Measurements from ENCODE around the gene DBN1. TPM values are rescaled to one million over a fixed set of nuclear protein-coding genes. Genes with fewer than 3 reads are reported as not detected.

DBN1 gene
- polyA plus RNA-seq, 2 of the 4 experiments (the other 2 are of a cell fraction), result 47.7 to 107 TPM

DNA sequence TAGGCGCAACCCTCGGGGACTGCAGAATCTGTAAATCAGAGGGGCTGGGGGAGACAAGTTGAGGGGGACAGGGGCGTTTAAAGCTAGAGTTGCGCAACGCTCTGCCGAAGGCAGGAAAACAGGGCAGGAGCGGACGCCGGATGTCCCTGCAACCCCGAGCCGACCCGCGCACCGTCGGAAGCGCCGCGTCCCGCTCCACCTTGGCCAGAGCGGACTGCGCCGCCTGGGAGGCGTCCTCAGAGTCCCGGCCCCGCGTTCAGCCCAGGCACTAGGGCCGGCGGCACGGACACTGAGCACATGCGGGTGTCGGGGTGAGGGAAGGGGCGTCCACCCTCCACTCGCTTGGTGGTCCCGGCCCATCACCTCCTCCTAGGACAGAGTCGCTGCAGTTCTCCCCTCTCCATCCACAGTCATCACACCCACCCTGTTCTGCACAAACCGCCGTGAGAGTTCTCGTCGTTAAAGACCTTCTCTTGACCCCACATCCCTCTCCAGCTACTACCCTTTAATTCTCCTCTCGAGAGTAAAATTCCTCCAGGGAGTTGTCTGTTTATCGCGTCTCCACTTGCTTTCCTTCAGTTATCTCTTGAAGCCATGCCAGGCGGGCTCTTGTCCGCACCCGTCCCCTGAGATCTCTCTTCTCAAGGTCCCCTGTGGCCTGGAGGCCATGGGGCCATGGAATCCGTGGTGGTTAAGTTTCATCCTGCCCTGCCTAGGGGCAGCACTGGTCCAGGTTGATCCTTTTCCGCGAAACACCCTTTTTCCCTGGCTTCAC is 24.8 kb upstream of the DBN1 start:
- H3K4me3 ChIP-seq, result peak overlapping the region; percentile 63
- FAIRE-seq (no peak), DNase-seq (ENCODE audit: low read depth in 1 of 2, low spot score in 1 of 2) (no peak), ATAC-seq (no peak; a peak in 1 of 6 replicates)
- H3K27ac ChIP-seq, result peak overlapping the region; percentile 65 to 95
- TF ChIP-seq RAD21 (conservative IDR thresholded peaks at IDR 0.05 in 1 of 2, IDR thresholded peaks at IDR 0.05 in 1 of 2) (no peak), KDM1A (IDR thresholded peaks at IDR 0.05; ENCODE audit: low read depth) (peak; percentile 10; the same call in 1 of the 2 replicates), JUN (IDR thresholded peaks at IDR 0.05) (no peak), CEBPB (IDR thresholded peaks at IDR 0.05) (peak; percentile 88 to 94), ESRRA (IDR thresholded peaks at IDR 0.05; ENCODE audit: borderline replicate concordance, low read length) (no peak), NFE2L2 (conservative IDR thresholded peaks at IDR 0.05; ENCODE audit: low read length) (no peak), FOSL2 (IDR thresholded peaks at IDR 0.05) (no peak), FOSL2 (CRISPR knock-in tag; IDR thresholded peaks at IDR 0.05) (0 out of 2 replicates have a peak, but pooled peaks have one; percentile 2)
- TF ChIP-seq, protein P1, sequence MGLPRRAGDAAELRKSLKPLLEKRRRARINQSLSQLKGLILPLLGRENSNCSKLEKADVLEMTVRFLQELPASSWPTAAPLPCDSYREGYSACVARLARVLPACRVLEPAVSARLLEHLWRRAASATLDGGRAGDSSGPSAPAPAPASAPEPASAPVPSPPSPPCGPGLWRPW (IDR thresholded peaks at IDR 0.05), result no peak
- TF ChIP-seq, protein P2, sequence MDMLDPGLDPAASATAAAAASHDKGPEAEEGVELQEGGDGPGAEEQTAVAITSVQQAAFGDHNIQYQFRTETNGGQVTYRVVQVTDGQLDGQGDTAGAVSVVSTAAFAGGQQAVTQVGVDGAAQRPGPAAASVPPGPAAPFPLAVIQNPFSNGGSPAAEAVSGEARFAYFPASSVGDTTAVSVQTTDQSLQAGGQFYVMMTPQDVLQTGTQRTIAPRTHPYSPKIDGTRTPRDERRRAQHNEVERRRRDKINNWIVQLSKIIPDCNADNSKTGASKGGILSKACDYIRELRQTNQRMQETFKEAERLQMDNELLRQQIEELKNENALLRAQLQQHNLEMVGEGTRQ (IDR thresholded peaks at IDR 0.05), result no peak
- H3K9me3 ChIP-seq, result no peaks in the 10 kb centered on the region
- WGBS (ENCODE audit: missing lambda C conversion rate), result 71% methylated on average over 23 of the region's 48 CpGs
- H3K4me1 ChIP-seq, result peaks cover 43% of the 10 kb centered on the region
- POLR2A ChIA-PET, result interaction anchor here (0.6 to 2.0 kb wide), 14 partner anchors 10 to 128 kb away, joined by 3 to 9 read pairs (median 4); partner anchors contain the start of genes DBN1, DDX41 and TMED9
- H3K4me2 ChIP-seq, result peak overlapping the region; percentile 98
- CTCF ChIA-PET, result interaction anchor here (0.7 to 18.1 kb wide), 10 partner anchors 8 to 109 kb away, joined by 3 to 354 read pairs (median 6); partner anchors contain the start of genes PFN3 and PRR7

DNA sequence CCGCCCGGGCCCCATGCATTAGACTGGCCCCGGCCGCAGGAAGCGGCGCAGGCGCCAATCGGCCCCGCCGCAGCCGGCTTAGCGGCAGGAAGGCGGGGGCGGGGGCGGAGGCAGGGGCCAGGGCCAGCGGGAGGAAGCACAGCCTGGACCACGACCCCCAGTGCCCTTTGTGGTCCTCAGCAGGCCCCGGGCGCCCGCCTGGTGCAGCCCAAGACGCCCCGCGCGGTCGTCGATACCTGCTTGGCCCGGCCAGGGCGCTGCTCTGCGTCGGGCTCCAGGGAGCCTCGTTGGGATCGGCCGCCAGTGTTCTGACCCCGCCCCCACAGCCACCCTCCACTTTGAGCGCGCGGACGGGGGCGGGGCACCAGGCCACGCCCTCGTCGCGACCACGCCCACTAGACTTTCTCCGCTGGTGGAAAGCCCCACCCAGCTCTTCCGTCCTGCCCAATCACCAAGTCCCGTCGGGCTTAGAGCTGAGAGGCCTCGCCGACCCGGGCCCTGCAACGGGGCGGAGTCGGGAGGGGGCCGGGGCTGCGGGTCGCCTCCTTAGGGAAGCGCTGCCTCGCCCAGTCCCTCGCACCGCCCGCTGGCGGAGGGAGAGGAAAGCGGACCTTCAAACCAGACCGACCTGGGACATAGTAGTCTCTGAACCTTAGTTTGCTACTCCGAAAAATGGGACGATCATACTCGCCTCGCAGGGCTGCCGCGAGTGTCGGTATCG is 24.0 kb upstream of the DBN1 start, which contains the start of gene PDLIM7:
Gene PDLIM7 (minus strand): TSS at position 313 of the 721 bp plus-strand sequence. CDS start 1,092 bp downstream, outside the sequence.
- Histone ChIP-seq H3K4me2 (peak within 1 kb of the TSS; percentile 98), H3K9me3 (no peaks in the 10 kb centered on the region), H3K4me1 (peaks cover 51% of the 10 kb centered on the region), H3K27ac (peak within 1 kb of the TSS; percentile 82 to 95), H3K4me3 (peak within 1 kb of the TSS; percentile 63)
- ATAC-seq, result peak; percentile 40 to 80
- no peak for FAIRE-seq
- WGBS (ENCODE audit: missing lambda C conversion rate), result 4% methylated on average over 30 of the region's 73 CpGs
- DNase-seq (ENCODE audit: low read depth in 1 of 2, low spot score in 1 of 2), result peak; percentile 97
- ChIA-PET POLR2A (interaction anchor here (0.6 to 2.0 kb wide), 16 partner anchors 11 to 127 kb away, joined by 3 to 9 read pairs (median 4); partner anchors contain the start of genes DBN1, DDX41 and TMED9), CTCF (interaction anchor here (0.9 to 18.1 kb wide), 8 partner anchors 7 to 108 kb away, joined by 3 to 354 read pairs (median 35); partner anchors contain the start of genes PFN3 and PRR7)
- TF ChIP-seq POLR2A (IDR thresholded peaks at IDR 0.05; ENCODE audit: low read length) (peak; percentile 91), CHD4 (IDR thresholded peaks at IDR 0.05; ENCODE audit: borderline replicate concordance) (peak; percentile 99), RARB (CRISPR knock-in tag; IDR thresholded peaks at IDR 0.05) (no peak), RCOR1 (IDR thresholded peaks at IDR 0.05; ENCODE audit: low read depth, low read length) (peak; percentile 43; the same call in 1 of the 2 replicates), ZNF302 (CRISPR knock-in tag; IDR thresholded peaks at IDR 0.05) (no peak), NFE2L2 (conservative IDR thresholded peaks at IDR 0.05; ENCODE audit: low read length) (no peak), FOSL2 (IDR thresholded peaks at IDR 0.05) (no peak), FOSL2 (CRISPR knock-in tag; IDR thresholded peaks at IDR 0.05) (no peak), JUN (IDR thresholded peaks at IDR 0.05) (peak; percentile 81 to 83; a peak in 4 of 5 replicates), KDM1A (IDR thresholded peaks at IDR 0.05; ENCODE audit: low read depth) (peak; percentile 100), JUNB (IDR thresholded peaks at IDR 0.05) (no peak), GATA3 (IDR thresholded peaks at IDR 0.05; ENCODE audit: borderline replicate concordance) (0 out of 2 replicates have a peak, but pooled peaks have one; percentile 23), HDAC2 (IDR thresholded peaks at IDR 0.05) (peak; percentile 99), NR3C1 (IDR thresholded peaks at IDR 0.05) (no peak)
- TF ChIP-seq, protein P3, sequence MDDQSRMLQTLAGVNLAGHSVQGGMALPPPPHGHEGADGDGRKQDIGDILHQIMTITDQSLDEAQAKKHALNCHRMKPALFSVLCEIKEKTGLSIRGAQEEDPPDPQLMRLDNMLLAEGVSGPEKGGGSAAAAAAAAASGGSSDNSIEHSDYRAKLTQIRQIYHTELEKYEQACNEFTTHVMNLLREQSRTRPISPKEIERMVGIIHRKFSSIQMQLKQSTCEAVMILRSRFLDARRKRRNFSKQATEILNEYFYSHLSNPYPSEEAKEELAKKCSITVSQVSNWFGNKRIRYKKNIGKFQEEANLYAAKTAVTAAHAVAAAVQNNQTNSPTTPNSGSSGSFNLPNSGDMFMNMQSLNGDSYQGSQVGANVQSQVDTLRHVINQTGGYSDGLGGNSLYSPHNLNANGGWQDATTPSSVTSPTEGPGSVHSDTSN (IDR thresholded peaks at IDR 0.05), result 0 out of 2 replicates have a peak, but pooled peaks have one; percentile 36
- TF ChIP-seq, protein P2 (IDR thresholded peaks at IDR 0.05), result no peak
- TF ChIP-seq, protein P4, sequence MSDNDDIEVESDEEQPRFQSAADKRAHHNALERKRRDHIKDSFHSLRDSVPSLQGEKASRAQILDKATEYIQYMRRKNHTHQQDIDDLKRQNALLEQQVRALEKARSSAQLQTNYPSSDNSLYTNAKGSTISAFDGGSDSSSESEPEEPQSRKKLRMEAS (IDR thresholded peaks at IDR 0.05), result peak; percentile 40; the same call in 1 of the 2 replicates
- TF ChIP-seq, protein P5, sequence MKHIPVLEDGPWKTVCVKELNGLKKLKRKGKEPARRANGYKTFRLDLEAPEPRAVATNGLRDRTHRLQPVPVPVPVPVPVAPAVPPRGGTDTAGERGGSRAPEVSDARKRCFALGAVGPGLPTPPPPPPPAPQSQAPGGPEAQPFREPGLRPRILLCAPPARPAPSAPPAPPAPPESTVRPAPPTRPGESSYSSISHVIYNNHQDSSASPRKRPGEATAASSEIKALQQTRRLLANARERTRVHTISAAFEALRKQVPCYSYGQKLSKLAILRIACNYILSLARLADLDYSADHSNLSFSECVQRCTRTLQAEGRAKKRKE (CRISPR knock-in tag; IDR thresholded peaks at IDR 0.05; ENCODE audit: low read depth), result no peak
- TF ChIP-seq, protein P6, sequence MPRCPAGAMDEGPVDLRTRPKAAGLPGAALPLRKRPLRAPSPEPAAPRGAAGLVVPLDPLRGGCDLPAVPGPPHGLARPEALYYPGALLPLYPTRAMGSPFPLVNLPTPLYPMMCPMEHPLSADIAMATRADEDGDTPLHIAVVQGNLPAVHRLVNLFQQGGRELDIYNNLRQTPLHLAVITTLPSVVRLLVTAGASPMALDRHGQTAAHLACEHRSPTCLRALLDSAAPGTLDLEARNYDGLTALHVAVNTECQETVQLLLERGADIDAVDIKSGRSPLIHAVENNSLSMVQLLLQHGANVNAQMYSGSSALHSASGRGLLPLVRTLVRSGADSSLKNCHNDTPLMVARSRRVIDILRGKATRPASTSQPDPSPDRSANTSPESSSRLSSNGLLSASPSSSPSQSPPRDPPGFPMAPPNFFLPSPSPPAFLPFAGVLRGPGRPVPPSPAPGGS (IDR thresholded peaks at IDR 0.05), result peak; percentile 93
- TF ChIP-seq, protein P7, sequence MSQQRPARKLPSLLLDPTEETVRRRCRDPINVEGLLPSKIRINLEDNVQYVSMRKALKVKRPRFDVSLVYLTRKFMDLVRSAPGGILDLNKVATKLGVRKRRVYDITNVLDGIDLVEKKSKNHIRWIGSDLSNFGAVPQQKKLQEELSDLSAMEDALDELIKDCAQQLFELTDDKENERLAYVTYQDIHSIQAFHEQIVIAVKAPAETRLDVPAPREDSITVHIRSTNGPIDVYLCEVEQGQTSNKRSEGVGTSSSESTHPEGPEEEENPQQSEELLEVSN (IDR thresholded peaks at IDR 0.05; ENCODE audit: borderline replicate concordance, low read depth), result peak; percentile 31; the same call in 1 of the 2 replicates

Measured in A549 (cell line).